IMR-90 (cell line): ENCODE results near the gene KCNN3. TPM values are rescaled to one million over a fixed set of nuclear protein-coding genes. Genes with fewer than 3 reads are reported as not detected.

Experiments used
- ATAC-seq: fragments of 200-7000 bp; cut with Tn5 transposase; 2 replicates; pipeline ENCODE4 v1.9.1; 2020; ENCODE audit warnings: low read depth, mild to moderate bottlenecking, moderate library complexity
- BruUV-seq: library from RNA; stranded (reverse); fragments of 400-500 nt; replicated peaks from 2 replicates; lab custom pipeline; 2021; lab: Mats Ljungman, UMichigan
- CTCF ChIA-PET: fragments of 300-600 bp; formaldehyde crosslinking; extraction: SDS; loops from one replicate; lab custom pipeline; 2021; ENCODE audit warnings: antibody characterized with exemption; lab: Yijun Ruan, JAX
- POLR2A ChIA-PET: fragments of 300-600 bp; sonication (Branson Sonifier 250); formaldehyde crosslinking; loops from one replicate; lab custom pipeline; 2022; ENCODE audit warnings: antibody characterized with exemption; ENCODE audit not compliant: unreplicated experiment; lab: Charles Lee
- DNase-seq: peaks from one replicate; pipeline ENCODE4 v3.0.0; 2013
- H2AFZ ChIP-seq: replicated peaks from 2 replicates; pipeline ENCODE3; 2013; ENCODE audit warnings: low read length, mild to moderate bottlenecking; ENCODE audit not compliant: poor library complexity
- H2AK5ac ChIP-seq: 2 replicates; pipeline ENCODE4 v1.6.1; 2013; ENCODE audit warnings: low read depth, low read length, inconsistent platforms
- H2AK9ac ChIP-seq: replicated peaks from 2 replicates; pipeline ENCODE3; 2013; ENCODE audit warnings: mild to moderate bottlenecking, low read depth, low read length, moderate library complexity; ENCODE audit not compliant: poor library complexity
- H2BK120ac ChIP-seq: 2 replicates; pipeline ENCODE4 v1.6.1; 2013; ENCODE audit warnings: low read depth, low read length, inconsistent platforms
- H2BK15ac ChIP-seq: 3 replicates; pipeline ENCODE4 v1.6.1; 2013; ENCODE audit warnings: low read depth, low read length, inconsistent platforms
- H2BK20ac ChIP-seq: 2 replicates; pipeline ENCODE4 v1.6.1; 2013; ENCODE audit warnings: low read depth, mild to moderate bottlenecking, inconsistent platforms, low read length, moderate library complexity
- H2BK5ac ChIP-seq: 2 replicates; pipeline ENCODE4 v1.6.1; 2013; ENCODE audit warnings: mild to moderate bottlenecking, low read depth, low read length, inconsistent platforms; ENCODE audit not compliant: poor library complexity, severe bottlenecking
- H3K14ac ChIP-seq: replicated peaks from 2 replicates; pipeline ENCODE4 v1.6.1; 2013; ENCODE audit warnings: low read depth, low read length, inconsistent platforms
- H3K18ac ChIP-seq: 2 replicates; pipeline ENCODE4 v1.6.1; 2013; ENCODE audit warnings: low read depth, low read length, control low read depth
- H3K23ac ChIP-seq: 2 replicates; pipeline ENCODE4 v1.6.1; 2013; ENCODE audit warnings: low read depth, low read length, inconsistent platforms
- H3K27ac ChIP-seq: 2 replicates; pipeline ENCODE4 v1.5.1; 2013; ENCODE audit warnings: mild to moderate bottlenecking, control low read depth, low read length; ENCODE audit not compliant: insufficient read depth
- H3K27me3 ChIP-seq: 2 replicates; pipeline ENCODE4 v1.6.1; 2013; ENCODE audit warnings: low read length; ENCODE audit not compliant: control insufficient read depth, insufficient read depth
- H3K36me3 ChIP-seq: 2 replicates; pipeline ENCODE4 v1.6.1; 2013; ENCODE audit warnings: low read length, mixed read lengths; ENCODE audit not compliant: control insufficient read depth, insufficient read depth
- H3K4ac ChIP-seq: 2 replicates; pipeline ENCODE4 v1.6.1; 2013; ENCODE audit warnings: low read depth, low read length, inconsistent platforms
- H3K4me1 ChIP-seq: 2 replicates; pipeline ENCODE4 v1.6.1; 2013; ENCODE audit warnings: low read length, mixed read lengths; ENCODE audit not compliant: control insufficient read depth, insufficient read depth
- H3K4me2 ChIP-seq: 2 replicates; pipeline ENCODE4 v1.6.1; 2013; ENCODE audit warnings: low read depth, mild to moderate bottlenecking, control low read depth, low read length, moderate library complexity
- H3K4me3 ChIP-seq: 2 replicates; pipeline ENCODE4 v1.5.1; 2013; ENCODE audit warnings: low read depth, mild to moderate bottlenecking, control low read depth, low read length, moderate library complexity; ENCODE audit not compliant: insufficient read depth
- H3K56ac ChIP-seq: 2 replicates; pipeline ENCODE4 v1.6.1; 2013; ENCODE audit warnings: low read length, inconsistent platforms; ENCODE audit not compliant: insufficient read depth; ENCODE audit errors: extremely low read depth
- H3K79me1 ChIP-seq, 2 experiments: 2 replicates each; pipeline ENCODE4 v1.6.1; 2013; ENCODE audit warnings: low read length in 2 of 2, inconsistent platforms in 1 of 2, low read depth in 1 of 2
- H3K9ac ChIP-seq: 2 replicates; pipeline ENCODE4 v1.6.1; 2013; ENCODE audit warnings: low read depth, low read length, control low read depth
- H3K9me1 ChIP-seq: 2 replicates; pipeline ENCODE4 v1.6.1; 2013; ENCODE audit warnings: low read length, inconsistent platforms; ENCODE audit not compliant: insufficient read depth
- H3K9me3 ChIP-seq: 2 replicates; pipeline ENCODE4 v1.6.1; 2013; ENCODE audit warnings: low read length; ENCODE audit not compliant: control insufficient read depth, insufficient read depth
- H4K20me1 ChIP-seq: 2 replicates; pipeline ENCODE4 v1.6.1; 2013; ENCODE audit warnings: low read length, inconsistent platforms; ENCODE audit not compliant: insufficient read depth
- H4K5ac ChIP-seq: 2 replicates; pipeline ENCODE4 v1.6.1; 2013; ENCODE audit warnings: mild to moderate bottlenecking, low read depth, low read length, control low read depth
- H4K8ac ChIP-seq, 2 experiments: 2 replicates each; pipeline ENCODE4 v1.6.1; 2013; ENCODE audit warnings: low read depth in 2 of 2, low read length in 2 of 2, control low read depth in 1 of 2, inconsistent platforms in 1 of 2
- H4K91ac ChIP-seq: 2 replicates; pipeline ENCODE4 v1.6.1; 2013; ENCODE audit warnings: low read depth, low read length, inconsistent platforms; ENCODE audit not compliant: insufficient read depth
- CTCF ChIP-seq: conservative IDR thresholded peaks from 2 replicates; pipeline ENCODE4 v1.5.1; 2012; ENCODE audit warnings: mild to moderate bottlenecking, low read depth, low read length, improper control_type of control experiment
- FOS ChIP-seq: fragments of 150-350 bp; IDR thresholded peaks from 2 replicates; pipeline ENCODE4 v1.6.1; 2016; ENCODE audit warnings: low read depth, low read length
- RAD21 ChIP-seq: IDR thresholded peaks from 2 replicates; pipeline ENCODE4 v1.6.1; 2012; ENCODE audit warnings: low read length, improper control_type of control experiment
- WGBS, 2 experiments: methylation state at CpG; one replicate each; pipeline versions ENCODE4 v1.1.5 to v1.1.7; 2013; ENCODE audit warnings: missing lambda C conversion rate in 2 of 2; ENCODE audit not compliant: insufficient read length in 1 of 2; ENCODE audit errors: extremely low coverage in 2 of 2; 5-methylcytosine and 5-hydroxymethylcytosine counted together
- dilution Hi-C: fragments of 300-500 bp; cut with HindIII; formaldehyde crosslinking; loops from one replicate; pipeline ENCODE4 v1.14.3; 2018; ENCODE audit warnings: low sequenced_read_pairs; ENCODE audit not compliant: unreplicated experiment
- in situ Hi-C: fragments of 300-500 bp; cut with MboI; formaldehyde crosslinking; loops from 3 replicates; pipeline ENCODE4 v1.14.3; 2019; ENCODE audit warnings: low sequenced_read_pairs, inconsistent platforms, mixed read lengths
- intact Hi-C: fragments of 100-400 bp; cut with micrococcal nuclease; formaldehyde crosslinking; loops from 2 replicates; pipeline ENCODE4 v1.10.0; 2022
- polyA plus RNA-seq, 3 experiments: library from polyadenylated mRNA; depleted of rRNA; stranded (reverse); fragments of >200 nt; gene quantifications; 2 replicates each; pipeline ENCODE4 v1.2.3, GENCODE V29; 2012; ENCODE audit warnings: low replicate concordance in 1 of 3
- total RNA-seq: library from RNA; depleted of rRNA; stranded (reverse); fragments of >200 nt; gene quantifications from 2 replicates; pipeline ENCODE4 v1.2.3, GENCODE V29; 2012

KCNN3 gene
- total and polyA plus RNA-seq, 2 of the 4 experiments (the other 2 are of a cell fraction) = 0.02 TPM; not detected in 1

- no peak for TF ChIP-seq CTCF
Measured at GRCh38 chr1:154851392-154852177, 18.5 kb downstream of the KCNN3 start (continued).

DNA sequence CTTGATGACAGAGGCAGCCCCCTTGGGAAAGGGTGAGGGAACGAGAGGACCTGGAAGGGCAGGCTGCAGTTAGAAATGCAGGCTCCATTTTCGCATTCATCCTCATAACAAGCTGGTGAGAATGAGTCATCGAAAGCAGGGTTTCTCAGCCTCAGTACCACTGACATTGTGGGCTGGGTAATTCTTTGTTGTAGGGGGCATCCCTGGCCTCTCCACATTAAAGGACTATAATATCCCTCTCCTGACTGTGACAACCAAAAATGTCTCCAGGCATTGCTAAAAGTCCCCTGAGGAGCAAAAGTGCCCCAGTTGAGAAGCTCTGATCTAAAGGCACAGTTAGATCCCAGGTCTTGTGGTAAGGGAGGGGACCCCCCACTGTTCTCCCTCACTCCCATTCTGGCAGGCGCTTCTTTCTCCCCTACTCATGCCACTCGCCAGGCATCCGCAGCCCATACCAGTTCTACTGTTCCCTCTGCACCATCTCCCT lies 20.4 kb downstream of the KCNN3 start:
- H2BK5ac ChIP-seq = no peak overlapping the region
- H2BK15ac ChIP-seq = no peak overlapping the region
- H4K91ac ChIP-seq = no peak overlapping the region
- no peak overlapping the region for H3K14ac ChIP-seq
- dilution Hi-C loops (no loop called here), in situ Hi-C loops (no loop called here), intact Hi-C loops (no loop called here)
- no peak overlapping the region for H2BK120ac ChIP-seq
- no peak overlapping the region for H2AK9ac ChIP-seq
- no peak overlapping the region for H3K27ac ChIP-seq
- no peaks in the 10 kb centered on the region for H3K79me1 ChIP-seq
- H4K20me1 ChIP-seq = no peaks in the 10 kb centered on the region
- no peak overlapping the region for H3K56ac ChIP-seq
- H3K27me3 ChIP-seq = peaks cover 42% of the 10 kb centered on the region
- no peaks in the 10 kb centered on the region for H3K36me3 ChIP-seq
- ATAC-seq (no peak), DNase-seq (no peak)
- no peak overlapping the region for H3K4me2 ChIP-seq
- H3K9ac ChIP-seq = no peak overlapping the region
- H3K18ac ChIP-seq = no peak overlapping the region
- ChIA-PET CTCF (no interaction called here), POLR2A (no interaction called here)
- H4K5ac ChIP-seq = no peak overlapping the region
- no peak overlapping the region for H3K4me3 ChIP-seq
- no TSS peak for BruUV-seq
- H2BK20ac ChIP-seq = no peak overlapping the region
- H2AK5ac ChIP-seq = no peak overlapping the region
- no peaks in the 10 kb centered on the region for H3K4me1 ChIP-seq
- WGBS, 2 experiments = no CpG with 5 or more reads among the region's 6 CpGs
- TF ChIP-seq RAD21 = no peak
- TF ChIP-seq FOS = 0 out of 2 replicates have a peak, but pooled peaks have one; percentile 21
- no peaks in the 10 kb centered on the region; the same call in 1 of the 2 replicates for H3K9me1 ChIP-seq
- H2AFZ ChIP-seq = no peak overlapping the region
- H3K9me3 ChIP-seq = no peaks in the 10 kb centered on the region
- H3K23ac ChIP-seq = no peak overlapping the region
- no peak overlapping the region for H4K8ac ChIP-seq
- no peak overlapping the region for H3K4ac ChIP-seq
